HL-60/S4 treated with phorbol 12-myristate 13-acetate at 8.2 ng/mL for 4 days and 3 days (cell line): ENCODE data around the gene FEN1.

ENCODE experiments used
- in situ Hi-C: fragments of 300-500 bp; cut with MboI; formaldehyde crosslinking; loops from 2 replicates; pipeline ENCODE4 v1.15.0; 2022; ENCODE audit warnings: low sequenced_read_pairs

Gene FEN1

GRCh38 chr11:61815790-61816735, 23.4 kb downstream of the FEN1 start:
- in situ Hi-C loops = no loop called here

GRCh38 chr11:61816736-61817455, 24.2 kb downstream of the FEN1 start, which contains the start of gene FADS1:
TSS of gene FADS1 (minus strand) at chr11:61817003. CDS start at chr11:61816929, 74 bp downstream.
- in situ Hi-C loops = no loop called here

- in situ Hi-C loops = no loop called here
Observed at GRCh38 chr11:61817471-61818202, 24.9 kb downstream of the FEN1 start.

- in situ Hi-C loops = no loop called here
Observed at GRCh38 chr11:61820174-61820573, 27.5 kb downstream of the FEN1 start.

- in situ Hi-C loops = no loop called here
Observed at GRCh38 chr11:61826930-61827570, 34.3 kb downstream of the FEN1 start.

- in situ Hi-C loops = no loop called here
Observed at GRCh38 chr11:61827571-61828378, 35.1 kb downstream of the FEN1 start, which contains the start of gene FADS2. TSS of gene FADS2 (plus strand) at chr11:61828300. CDS start at chr11:61828391, 91 bp downstream.

GRCh38 chr11:61828379-61828628, 35.6 kb downstream of the FEN1 start:
- in situ Hi-C loops = no loop called here

- in situ Hi-C loops = no loop called here
Observed at GRCh38 chr11:61828629-61829407, 36.1 kb downstream of the FEN1 start.

GRCh38 chr11:61829806-61830205, 37.1 kb downstream of the FEN1 start:
- in situ Hi-C loops = no loop called here

GRCh38 chr11:61830237-61831105, 37.8 kb downstream of the FEN1 start:
- in situ Hi-C loops = no loop called here

GRCh38 chr11:61832207-61832606, 39.5 kb downstream of the FEN1 start:
- in situ Hi-C loops = no loop called here

GRCh38 chr11:61832754-61833153, 40.0 kb downstream of the FEN1 start:
- in situ Hi-C loops = no loop called here

- in situ Hi-C loops = no loop called here
Observed at GRCh38 chr11:61833471-61833870, 40.8 kb downstream of the FEN1 start.

GRCh38 chr11:61833926-61834277, 41.2 kb downstream of the FEN1 start:
- in situ Hi-C loops = no loop called here

- in situ Hi-C loops = no loop called here
Observed at GRCh38 chr11:61834278-61835048, 41.8 kb downstream of the FEN1 start.

GRCh38 chr11:61836193-61836592, 43.5 kb downstream of the FEN1 start:
- in situ Hi-C loops = no loop called here

GRCh38 chr11:61837411-61838005, 44.8 kb downstream of the FEN1 start:
- in situ Hi-C loops = no loop called here
